ENCODE measurements around the gene IL1RAPL2. TPM values are rescaled to one million over a fixed set of nuclear protein-coding genes. Genes with fewer than 3 reads are reported as not detected.

Gene IL1RAPL2
- total RNA-seq, 1 experiment from 2014 or later: not detected

- in situ Hi-C loops (cut with HindIII; ENCODE audit: low pct_unique_long_range_greater_than_20kb, low sequenced_read_pairs): no loop called here
- ChIA-PET CTCF (no interaction called here), POLR2A (no interaction called here)
- no TSS peak for BruUV-seq (replicated peaks)
- Histone ChIP-seq H3K36me3 (ENCODE audit: control insufficient read depth, insufficient read depth, low read length) (no peaks in the 10 kb centered on the region), H3K27me3 (ENCODE audit: control insufficient read depth, insufficient read depth, low read length) (no peaks in the 10 kb centered on the region), H3K4me1 (ENCODE audit: control insufficient read depth, insufficient read depth, low read length) (no peaks in the 10 kb centered on the region), H3K4me3 (ENCODE audit: low read depth in 2 of 2, low read length in 2 of 2) (no peak overlapping the region), H3K27ac (ENCODE audit: low read length) (no peak overlapping the region), H3K9me3 (ENCODE audit: control insufficient read depth, insufficient read depth, low read depth, low read length) (no peaks in the 10 kb centered on the region)
- intact Hi-C loops (cut with micrococcal nuclease; ENCODE audit: unreplicated experiment): no loop called here
- ATAC-seq (no peak), DNase-seq (ENCODE audit: low read depth, low spot score) (no peak)
- TF ChIP-seq TCF7L2 (IDR thresholded peaks at IDR 0.05; ENCODE audit: low read depth, low read length) (no peak), SIN3A (IDR thresholded peaks at IDR 0.05; ENCODE audit: borderline replicate concordance, insufficient read depth, low read depth, low read length) (no peak)
Measured at GRCh38 chrX:105038672-105039328, 472.8 kb downstream of the IL1RAPL2 start.

- TF ChIP-seq TCF7L2 (IDR thresholded peaks at IDR 0.05; ENCODE audit: low read depth, low read length) (no peak), CTCF (IDR thresholded peaks at IDR 0.05) (no peak), POLR2AphosphoS5 (IDR thresholded peaks at IDR 0.05; ENCODE audit: low read depth, low read length) (no peak), SIN3A (IDR thresholded peaks at IDR 0.05; ENCODE audit: borderline replicate concordance, insufficient read depth, low read depth, low read length) (no peak), REST (IDR thresholded peaks at IDR 0.05; ENCODE audit: insufficient read depth in 1 of 2, low read depth in 2 of 2, low read length in 1 of 2) (no peak)
- Histone ChIP-seq H3K4me1 (ENCODE audit: control insufficient read depth, insufficient read depth, low read length) (no peaks in the 10 kb centered on the region), H3K4me3 (ENCODE audit: low read depth in 2 of 2, low read length in 2 of 2) (no peak overlapping the region), H3K27ac (ENCODE audit: low read length) (no peak overlapping the region), H3K36me3 (ENCODE audit: control insufficient read depth, insufficient read depth, low read length) (no peaks in the 10 kb centered on the region), H3K27me3 (ENCODE audit: control insufficient read depth, insufficient read depth, low read length) (no peaks in the 10 kb centered on the region), H3K9me3 (ENCODE audit: control insufficient read depth, insufficient read depth, low read depth, low read length) (no peaks in the 10 kb centered on the region)
- in situ Hi-C loops (cut with HindIII; ENCODE audit: low pct_unique_long_range_greater_than_20kb, low sequenced_read_pairs): no loop called here
- ChIA-PET POLR2A (no interaction called here), CTCF (no interaction called here)
- no peak for DNase-seq (ENCODE audit: low read depth, low spot score)
- ATAC-seq: no peak
- no TSS peak for BruUV-seq (replicated peaks)
- intact Hi-C loops (cut with micrococcal nuclease; ENCODE audit: unreplicated experiment): no loop called here
Measured at GRCh38 chrX:105050921-105051320, 484.9 kb downstream of the IL1RAPL2 start.

GRCh38 chrX:105051364-105051763 lies 485.4 kb downstream of the IL1RAPL2 start:
- no peaks in the 10 kb centered on the region for H3K9me3 ChIP-seq (ENCODE audit: control insufficient read depth, insufficient read depth, low read depth, low read length)
- no TSS peak for BruUV-seq (replicated peaks)
- no peak overlapping the region for H3K4me3 ChIP-seq (ENCODE audit: low read depth in 2 of 2, low read length in 2 of 2)
- intact Hi-C loops (cut with micrococcal nuclease; ENCODE audit: unreplicated experiment): no loop called here
- no peaks in the 10 kb centered on the region for H3K36me3 ChIP-seq (ENCODE audit: control insufficient read depth, insufficient read depth, low read length)
- ChIA-PET POLR2A (no interaction called here), CTCF (no interaction called here)
- DNase-seq (ENCODE audit: low read depth, low spot score) (no peak), ATAC-seq (no peak)
- no peak overlapping the region for H3K27ac ChIP-seq (ENCODE audit: low read length)
- in situ Hi-C loops (cut with HindIII; ENCODE audit: low pct_unique_long_range_greater_than_20kb, low sequenced_read_pairs): no loop called here
- TF ChIP-seq CTCF (IDR thresholded peaks at IDR 0.05) (no peak), REST (IDR thresholded peaks at IDR 0.05; ENCODE audit: insufficient read depth in 1 of 2, low read depth in 2 of 2, low read length in 1 of 2) (no peak), TCF7L2 (IDR thresholded peaks at IDR 0.05; ENCODE audit: low read depth, low read length) (no peak), SIN3A (IDR thresholded peaks at IDR 0.05; ENCODE audit: borderline replicate concordance, insufficient read depth, low read depth, low read length) (no peak), POLR2AphosphoS5 (IDR thresholded peaks at IDR 0.05; ENCODE audit: low read depth, low read length) (no peak)
- no peaks in the 10 kb centered on the region for H3K4me1 ChIP-seq (ENCODE audit: control insufficient read depth, insufficient read depth, low read length)
- no peaks in the 10 kb centered on the region for H3K27me3 ChIP-seq (ENCODE audit: control insufficient read depth, insufficient read depth, low read length)
